Uterus (tissue), 2 donors: ENCODE results near the gene CRY1.

ENCODE experiments used
- POLR2A ChIP-seq, 2 donors: fragments of 450-650 bp; IDR thresholded peaks; one replicate each; pipeline ENCODE4 v1.6.1; 2016; ENCODE audit warnings: antibody characterized with exemption in 2 of 2, mild to moderate bottlenecking in 1 of 2, moderate library complexity in 1 of 2
- TF ChIP-seq, protein P1 (sequence below), 4 experiments: fragments of 200-600 bp in 2 of 4; fragments of 450-650 bp in 2 of 4; sonication (generic) in 2 of 4; IDR thresholded peaks; one replicate each; pipeline ENCODE4 v1.5.1; 2016 to 2019; ENCODE audit warnings: antibody characterized with exemption in 4 of 4, mild to moderate bottlenecking in 2 of 4, moderate library complexity in 1 of 4

DNA sequence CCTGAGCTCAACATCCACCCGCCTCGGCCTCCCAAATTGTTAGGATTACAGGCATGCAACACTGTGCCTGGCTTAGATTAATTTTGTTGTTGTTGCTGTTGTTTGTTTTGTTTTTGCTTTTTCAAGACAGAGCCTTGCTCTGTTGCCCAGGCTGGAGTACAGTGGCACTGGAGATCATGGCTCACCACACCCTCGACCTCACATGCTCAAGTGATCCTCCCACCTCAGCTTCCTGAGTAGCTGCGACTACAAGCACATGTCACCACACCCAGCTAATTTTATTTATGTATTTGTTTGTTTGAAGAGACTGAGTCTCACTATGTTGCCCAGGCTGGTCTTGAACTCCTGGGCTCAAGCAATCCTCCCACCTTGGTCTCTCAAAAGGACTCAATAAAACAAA is 26.7 kb downstream of the CRY1 start:
- TF ChIP-seq, protein P1, sequence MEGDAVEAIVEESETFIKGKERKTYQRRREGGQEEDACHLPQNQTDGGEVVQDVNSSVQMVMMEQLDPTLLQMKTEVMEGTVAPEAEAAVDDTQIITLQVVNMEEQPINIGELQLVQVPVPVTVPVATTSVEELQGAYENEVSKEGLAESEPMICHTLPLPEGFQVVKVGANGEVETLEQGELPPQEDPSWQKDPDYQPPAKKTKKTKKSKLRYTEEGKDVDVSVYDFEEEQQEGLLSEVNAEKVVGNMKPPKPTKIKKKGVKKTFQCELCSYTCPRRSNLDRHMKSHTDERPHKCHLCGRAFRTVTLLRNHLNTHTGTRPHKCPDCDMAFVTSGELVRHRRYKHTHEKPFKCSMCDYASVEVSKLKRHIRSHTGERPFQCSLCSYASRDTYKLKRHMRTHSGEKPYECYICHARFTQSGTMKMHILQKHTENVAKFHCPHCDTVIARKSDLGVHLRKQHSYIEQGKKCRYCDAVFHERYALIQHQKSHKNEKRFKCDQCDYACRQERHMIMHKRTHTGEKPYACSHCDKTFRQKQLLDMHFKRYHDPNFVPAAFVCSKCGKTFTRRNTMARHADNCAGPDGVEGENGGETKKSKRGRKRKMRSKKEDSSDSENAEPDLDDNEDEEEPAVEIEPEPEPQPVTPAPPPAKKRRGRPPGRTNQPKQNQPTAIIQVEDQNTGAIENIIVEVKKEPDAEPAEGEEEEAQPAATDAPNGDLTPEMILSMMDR (IDR thresholded peaks at IDR 0.05) = no peak
- no peak for TF ChIP-seq POLR2A (IDR thresholded peaks at IDR 0.05)
